CD4-positive, CD25-positive, alpha-beta regulatory T cell (primary cell): Measurements from ENCODE around the gene EFCAB11. TPM values are rescaled to one million over a fixed set of nuclear protein-coding genes. Genes with fewer than 3 reads are reported as not detected.

ENCODE experiments used
- ATAC-seq, 2 donors: fragments of 150-1000 bp; cut with Tn5 transposase; one replicate each; pipeline ENCODE4 v1.10.0; 2021; ENCODE audit warnings: low read depth in 2 of 2, moderate number of reproducible peaks in 2 of 2, moderate library complexity in 1 of 2
- DNase-seq, 3 donors: peaks; one replicate each; pipeline versions ENCODE4 v3.0.0 to v3.0.0-alpha.2; 2012 to 2022; ENCODE audit warnings: mixed read lengths in 1 of 3
- H3K27ac ChIP-seq: one replicate; pipeline ENCODE4 v1.7.0; 2013; ENCODE audit warnings: mild to moderate bottlenecking, low read length; ENCODE audit not compliant: insufficient read depth, poor library complexity, severe bottlenecking
- H3K27me3 ChIP-seq: one replicate; pipeline ENCODE4 v1.7.0; 2013; ENCODE audit warnings: low read length; ENCODE audit not compliant: control insufficient read depth, insufficient read depth
- H3K36me3 ChIP-seq: one replicate; pipeline ENCODE4 v1.7.0; 2013; ENCODE audit warnings: mild to moderate bottlenecking, low read length, moderate library complexity; ENCODE audit not compliant: control insufficient read depth, insufficient read depth
- H3K4me1 ChIP-seq: 2 replicates; pipeline ENCODE4 v1.7.0; 2013; ENCODE audit warnings: mild to moderate bottlenecking, low read length; ENCODE audit not compliant: insufficient read depth, control insufficient read depth, poor library complexity, severe bottlenecking
- H3K4me3 ChIP-seq: one replicate; pipeline ENCODE4 v1.7.0; 2013; ENCODE audit warnings: low read depth, mild to moderate bottlenecking, low read length, moderate library complexity
- H3K9me3 ChIP-seq, 2 experiments: 1 replicate in 1 of 2; 2 replicates in 1 of 2; pipeline ENCODE4 v1.7.0; 2013; ENCODE audit warnings: low read length in 2 of 2, mild to moderate bottlenecking in 1 of 2, moderate library complexity in 1 of 2; ENCODE audit not compliant: control insufficient read depth in 2 of 2
- H3K27ac Mint-ChIP-seq, 3 donors: one replicate each; pipeline ENCODE4 v1.8.0; 2020 to 2022; ENCODE audit warnings: mild to moderate bottlenecking in 3 of 3, mixed read lengths in 3 of 3, moderate library complexity in 2 of 3
- H3K27me3 Mint-ChIP-seq: one replicate; pipeline ENCODE4 v1.8.0; 2022; ENCODE audit warnings: mild to moderate bottlenecking, mixed read lengths
- H3K36me3 Mint-ChIP-seq: one replicate; pipeline ENCODE4 v1.8.0; 2020; ENCODE audit warnings: mixed read lengths
- H3K4me1 Mint-ChIP-seq, 4 donors: one replicate each; pipeline ENCODE4 v1.8.0; 2020 to 2022; ENCODE audit warnings: mixed read lengths in 4 of 4, mild to moderate bottlenecking in 1 of 4
- H3K4me3 Mint-ChIP-seq, 4 donors: one replicate each; pipeline ENCODE4 v1.8.0; 2020 to 2022; ENCODE audit warnings: mild to moderate bottlenecking in 4 of 4, mixed read lengths in 4 of 4, moderate library complexity in 3 of 4
- H3K9me3 Mint-ChIP-seq, 7 donors: one replicate each; pipeline ENCODE4 v1.8.0; 2020 to 2022; ENCODE audit warnings: mixed read lengths in 7 of 7, mild to moderate bottlenecking in 3 of 7, moderate library complexity in 2 of 7
- polyA plus RNA-seq, 4 donors: library from polyadenylated mRNA; unstranded; fragments of 300-500 nt; fragmentation: Illumina TruSeq; gene quantifications; one replicate each; pipeline ENCODE4 v1.2.3, GENCODE V29; 2021
- total RNA-seq: library from RNA; stranded (reverse); gene quantifications from one replicate; pipeline ENCODE4 v1.2.3, GENCODE V29; 2022

Gene EFCAB11
- total and polyA plus RNA-seq, 5 donors from 2014 or later = 0.84 to 2.9 (median 1.6) TPM

GRCh38 chr14:89773644-89774316 lies 180.8 kb downstream of the EFCAB11 start:
- Histone ChIP-seq H3K36me3 (no peaks in the 10 kb centered on the region), H3K27me3 (no peaks in the 10 kb centered on the region), H3K4me3 (peak overlapping the region; percentile 16), H3K4me1 (peaks cover 14% of the 10 kb centered on the region), H3K27ac (no peak overlapping the region), H3K9me3 (no peaks in the 10 kb centered on the region)
- Mint-ChIP-seq H3K36me3 (no peaks in the 10 kb centered on the region), H3K27me3 (peaks cover 13% of the 10 kb centered on the region), H3K9me3 (no peaks in the 10 kb centered on the region), H3K4me1 (peaks cover 8 to 18% (median 15%) of the 10 kb centered on the region in 4 donors), H3K27ac (peak overlapping the region in 1 of 3 donors; percentile 71), H3K4me3 (peak overlapping the region in 3 of 4 donors; percentile 64 to 81 (median 68))
- DNase-seq (peak in 2 of 3 donors; percentile 49 to 79), ATAC-seq (peak; percentile 91 to 93)

GRCh38 chr14:89773151-89773550 lies 181.4 kb downstream of the EFCAB11 start:
- DNase-seq (peak in 1 of 3 donors; percentile 5), ATAC-seq (no peak)
- no peaks in the 10 kb centered on the region for H3K27me3 ChIP-seq
- Mint-ChIP-seq H3K9me3 (no peaks in the 10 kb centered on the region), H3K27ac (peak overlapping the region in 1 of 3 donors; percentile 31), H3K4me3 (no peak overlapping the region), H3K36me3 (no peaks in the 10 kb centered on the region), H3K4me1 (peaks cover 8 to 18% (median 13%) of the 10 kb centered on the region in 4 donors), H3K27me3 (peaks cover 8% of the 10 kb centered on the region)
- no peaks in the 10 kb centered on the region for H3K36me3 ChIP-seq
- H3K9me3 ChIP-seq = no peaks in the 10 kb centered on the region
- H3K27ac ChIP-seq = no peak overlapping the region
- H3K4me1 ChIP-seq = peaks cover 14% of the 10 kb centered on the region
- H3K4me3 ChIP-seq = no peak overlapping the region

GRCh38 chr14:89771251-89771650 lies 183.3 kb downstream of the EFCAB11 start:
- Histone ChIP-seq H3K27me3 (no peaks in the 10 kb centered on the region), H3K4me3 (no peak overlapping the region), H3K9me3 (no peaks in the 10 kb centered on the region), H3K4me1 (peaks cover 26% of the 10 kb centered on the region), H3K36me3 (no peaks in the 10 kb centered on the region), H3K27ac (no peak overlapping the region)
- H3K27me3 Mint-ChIP-seq = peaks cover 12% of the 10 kb centered on the region
- no peak for DNase-seq
- no peak overlapping the region for H3K27ac Mint-ChIP-seq
- H3K9me3 Mint-ChIP-seq = no peaks in the 10 kb centered on the region
- no peak for ATAC-seq
- H3K4me1 Mint-ChIP-seq = peaks cover 16 to 33% (median 27%) of the 10 kb centered on the region in 4 donors
- H3K36me3 Mint-ChIP-seq = no peaks in the 10 kb centered on the region
- no peak overlapping the region for H3K4me3 Mint-ChIP-seq

- Mint-ChIP-seq H3K27me3 (peaks cover 10% of the 10 kb centered on the region), H3K27ac (peak overlapping the region in 2 of 3 donors; percentile 29 to 33), H3K36me3 (no peaks in the 10 kb centered on the region), H3K4me3 (peak overlapping the region in 2 of 4 donors; percentile 33 to 69), H3K9me3 (peaks cover 0 to 2% (median 0%) of the 10 kb centered on the region in 7 donors), H3K4me1 (peaks cover 16 to 46% (median 21%) of the 10 kb centered on the region in 4 donors)
- no peak overlapping the region for H3K27ac ChIP-seq
- H3K4me1 ChIP-seq = peaks cover 19% of the 10 kb centered on the region
- H3K9me3 ChIP-seq = no peaks in the 10 kb centered on the region
- H3K27me3 ChIP-seq = no peaks in the 10 kb centered on the region
- ATAC-seq (peak; percentile 76 to 89), DNase-seq (peak; percentile 31 to 85 (median 75))
- peak overlapping the region; percentile 34 for H3K4me3 ChIP-seq
- H3K36me3 ChIP-seq = no peaks in the 10 kb centered on the region
Measured at GRCh38 chr14:89767861-89768268, 186.7 kb downstream of the EFCAB11 start.

- peaks cover 7% of the 10 kb centered on the region for H3K27me3 Mint-ChIP-seq
- no peaks in the 10 kb centered on the region for H3K9me3 ChIP-seq
- peaks cover 0 to 2% (median 0%) of the 10 kb centered on the region in 7 donors for H3K9me3 Mint-ChIP-seq
- H3K4me1 Mint-ChIP-seq = peaks cover 14 to 49% (median 21%) of the 10 kb centered on the region in 4 donors
- ATAC-seq (no peak), DNase-seq (no peak)
- peak overlapping the region in 2 of 4 donors; percentile 4 to 69 for H3K4me3 Mint-ChIP-seq
- H3K27me3 ChIP-seq = no peaks in the 10 kb centered on the region
- H3K36me3 ChIP-seq = no peaks in the 10 kb centered on the region
- no peaks in the 10 kb centered on the region for H3K36me3 Mint-ChIP-seq
- H3K4me1 ChIP-seq = peaks cover 19% of the 10 kb centered on the region
- H3K4me3 ChIP-seq = no peak overlapping the region
- no peak overlapping the region for H3K27ac ChIP-seq
- H3K27ac Mint-ChIP-seq = peak overlapping the region in 2 of 3 donors; percentile 29 to 33
Measured at GRCh38 chr14:89767131-89767530, 187.4 kb downstream of the EFCAB11 start.

GRCh38 chr14:89765346-89765745 lies 189.2 kb downstream of the EFCAB11 start:
- Mint-ChIP-seq H3K9me3 (peaks cover 0 to 3% (median 0%) of the 10 kb centered on the region in 7 donors), H3K4me1 (peaks cover 13 to 47% (median 18%) of the 10 kb centered on the region in 4 donors), H3K27me3 (peaks cover 6% of the 10 kb centered on the region), H3K27ac (no peak overlapping the region), H3K4me3 (no peak overlapping the region), H3K36me3 (no peaks in the 10 kb centered on the region)
- Histone ChIP-seq H3K36me3 (no peaks in the 10 kb centered on the region), H3K27me3 (no peaks in the 10 kb centered on the region), H3K27ac (no peak overlapping the region), H3K9me3 (no peaks in the 10 kb centered on the region), H3K4me3 (no peak overlapping the region), H3K4me1 (peaks cover 19% of the 10 kb centered on the region)
- peak in 1 of 3 donors; percentile 22 for DNase-seq
- no peak for ATAC-seq

GRCh38 chr14:89760086-89760485 lies 194.4 kb downstream of the EFCAB11 start:
- Mint-ChIP-seq H3K27me3 (no peaks in the 10 kb centered on the region), H3K27ac (peak overlapping the region in 1 of 3 donors; percentile 84), H3K4me3 (no peak overlapping the region), H3K4me1 (peaks cover 0 to 29% (median 7%) of the 10 kb centered on the region in 4 donors), H3K9me3 (peaks cover 0 to 5% (median 3%) of the 10 kb centered on the region in 7 donors), H3K36me3 (peaks cover 5% of the 10 kb centered on the region)
- no peak for ATAC-seq
- H3K9me3 ChIP-seq = no peaks in the 10 kb centered on the region
- H3K4me3 ChIP-seq = no peak overlapping the region
- no peak overlapping the region for H3K27ac ChIP-seq
- H3K4me1 ChIP-seq = no peaks in the 10 kb centered on the region
- no peaks in the 10 kb centered on the region for H3K27me3 ChIP-seq
- DNase-seq = no peak
- no peaks in the 10 kb centered on the region for H3K36me3 ChIP-seq
